Panc1 (cell line): ENCODE measurements around the gene PCED1B. TPM values are rescaled to one million over a fixed set of nuclear protein-coding genes. Genes with fewer than 3 reads are reported as not detected.

Experiments used
- ATAC-seq: fragments of 200-7000 bp; cut with Tn5 transposase; 2 replicates; pipeline ENCODE4 v1.9.1; 2020; ENCODE audit warnings: mild to moderate bottlenecking, moderate library complexity
- BruUV-seq: library from RNA; stranded (reverse); fragments of 400-500 nt; replicated peaks from 2 replicates; lab custom pipeline; 2021; lab: Mats Ljungman, UMichigan
- CTCF ChIA-PET: fragments of 300-600 bp; sonication (Branson Sonifier 250); formaldehyde crosslinking; loops from one replicate; lab custom pipeline; 2022; ENCODE audit warnings: antibody characterized with exemption; lab: Charles Lee
- POLR2A ChIA-PET: fragments of 300-600 bp; sonication (Branson Sonifier 250); formaldehyde crosslinking; loops from one replicate; lab custom pipeline; 2022; ENCODE audit warnings: antibody characterized with exemption; lab: Charles Lee
- DNase-seq: peaks from one replicate; pipeline ENCODE4 v3.0.0-alpha.2; 2010; ENCODE audit warnings: low read depth, low spot score
- H3K27ac ChIP-seq: 2 replicates; pipeline ENCODE4 v1.5.1; 2011; ENCODE audit warnings: mild to moderate bottlenecking, low read length, inconsistent platforms
- H3K27me3 ChIP-seq: fragments of 200-500 bp; sonication (Bioruptor generic); 2 replicates; pipeline ENCODE4 v1.6.0; 2014; ENCODE audit warnings: low read length, inconsistent platforms; ENCODE audit not compliant: control insufficient read depth, insufficient read depth
- H3K36me3 ChIP-seq: fragments of 200-500 bp; sonication (Bioruptor generic); 2 replicates; pipeline ENCODE4 v1.5.1; 2014; ENCODE audit warnings: inconsistent platforms, mild to moderate bottlenecking, low read length, moderate library complexity; ENCODE audit not compliant: control insufficient read depth, insufficient read depth
- H3K4me1 ChIP-seq: 2 replicates; pipeline ENCODE4 v1.5.1; 2011; ENCODE audit warnings: inconsistent platforms, mild to moderate bottlenecking, low read length, moderate library complexity; ENCODE audit not compliant: control insufficient read depth, insufficient read depth
- H3K4me3 ChIP-seq, 2 experiments: 2 replicates each; pipeline ENCODE4 v1.5.1; 2011 to 2012; ENCODE audit warnings: low read depth in 2 of 2, low read length in 2 of 2, mild to moderate bottlenecking in 2 of 2, inconsistent platforms in 1 of 2, moderate library complexity in 1 of 2
- H3K9me3 ChIP-seq: fragments of 200-500 bp; sonication (Bioruptor generic); 2 replicates; pipeline ENCODE4 v1.5.1; 2014; ENCODE audit warnings: low read depth, mild to moderate bottlenecking, inconsistent platforms, low read length, moderate library complexity; ENCODE audit not compliant: control insufficient read depth, insufficient read depth
- CTCF ChIP-seq: fragments of 450-650 bp; IDR thresholded peaks from 2 replicates; pipeline ENCODE4 v1.5.1; 2017; ENCODE audit warnings: mild to moderate bottlenecking
- POLR2AphosphoS5 ChIP-seq: IDR thresholded peaks from 2 replicates; pipeline ENCODE4 v1.6.1; 2012; ENCODE audit warnings: mild to moderate bottlenecking, low read depth, low read length, moderate library complexity
- REST ChIP-seq, 2 experiments: IDR thresholded peaks; 2 replicates each; pipeline ENCODE4 v1.6.1; 2011 to 2012; ENCODE audit warnings: low read depth in 2 of 2, control low read depth in 1 of 2, low read length in 1 of 2, mild to moderate bottlenecking in 1 of 2, moderate library complexity in 1 of 2; ENCODE audit not compliant: insufficient read depth in 1 of 2
- SIN3A ChIP-seq: IDR thresholded peaks from 2 replicates; pipeline ENCODE4 v1.6.1; 2012; ENCODE audit warnings: low read depth, mild to moderate bottlenecking, low read length, moderate library complexity, borderline replicate concordance; ENCODE audit not compliant: insufficient read depth
- TCF7L2 ChIP-seq: IDR thresholded peaks from 2 replicates; pipeline ENCODE4 v1.6.1; 2011; ENCODE audit warnings: mild to moderate bottlenecking, low read depth, low read length, inconsistent platforms
- in situ Hi-C: cut with HindIII; loops from 2 replicates; pipeline ENCODE4 v1.10.0; 2016; ENCODE audit warnings: low sequenced_read_pairs, low pct_unique_long_range_greater_than_20kb
- intact Hi-C: fragments of 100-400 bp; cut with micrococcal nuclease; formaldehyde crosslinking; loops from one replicate; pipeline ENCODE4 v1.10.0; 2022; ENCODE audit not compliant: unreplicated experiment
- total RNA-seq: library from RNA; stranded (reverse); gene quantifications from one replicate; pipeline ENCODE4 v1.2.1, GENCODE V29; 2021; ENCODE audit not compliant: unreplicated experiment

Gene PCED1B
- total RNA-seq, 1 experiment from 2014 or later = 0.82 TPM

GRCh38 chr12:47075192-47076084, 4.0 kb upstream of the PCED1B start:
- TF ChIP-seq TCF7L2 = no peak
- TF ChIP-seq SIN3A = no peak
- TF ChIP-seq REST (IDR thresholded peaks at IDR 0.05; ENCODE audit: insufficient read depth in 1 of 2, low read depth in 2 of 2, low read length in 1 of 2) = no peak
- TF ChIP-seq POLR2AphosphoS5 = no peak
- no peak for TF ChIP-seq CTCF

GRCh38 chr12:47077206-47078085, 2.0 kb upstream of the PCED1B start:
- no peaks in the 10 kb centered on the region for H3K9me3 ChIP-seq
- peaks cover 13% of the 10 kb centered on the region for H3K4me1 ChIP-seq
- BruUV-seq = TSS peak; percentile 78
- ChIA-PET CTCF (no interaction called here), POLR2A (no interaction called here)
- H3K36me3 ChIP-seq = no peaks in the 10 kb centered on the region; the same call in 1 of the 2 replicates
- DNase-seq (no peak), ATAC-seq (no peak)
- H3K27ac ChIP-seq = peak overlapping the region; percentile 80
- intact Hi-C loops (no loop called here), in situ Hi-C loops (no loop called here)
- TF ChIP-seq TCF7L2 = no peak
- no peak for TF ChIP-seq CTCF
- no peak for TF ChIP-seq POLR2AphosphoS5
- TF ChIP-seq SIN3A = no peak
- TF ChIP-seq REST (IDR thresholded peaks at IDR 0.05; ENCODE audit: insufficient read depth in 1 of 2, low read depth in 2 of 2, low read length in 1 of 2) = no peak
- peak overlapping the region; percentile 67 to 85 for H3K4me3 ChIP-seq
- H3K27me3 ChIP-seq = peaks cover 2% of the 10 kb centered on the region; the same call in 1 of the 2 replicates

More at GRCh38 chr12:47075192-47076084, 4.0 kb upstream of the PCED1B start:
- no peak for DNase-seq
- Histone ChIP-seq H3K27ac (no peak overlapping the region; the same call in 1 of the 2 replicates), H3K4me1 (no peaks in the 10 kb centered on the region; the same call in none of the 2 replicates), H3K36me3 (no peaks in the 10 kb centered on the region; the same call in 1 of the 2 replicates), H3K4me3 (no peak overlapping the region), H3K27me3 (peaks cover 2% of the 10 kb centered on the region; the same call in 1 of the 2 replicates), H3K9me3 (no peaks in the 10 kb centered on the region)
- CTCF ChIA-PET = interaction anchor here (0.5 kb wide), 1 partner anchor 86 kb away, joined by 6 read pairs; no protein-coding TSS in a partner anchor
- POLR2A ChIA-PET = no interaction called here
- intact Hi-C loops (no loop called here), in situ Hi-C loops (no loop called here)
- ATAC-seq = no peak
- BruUV-seq = no TSS peak
